DMS153 treated with DMSO at 0.1 percent for 48 hours (cell line): Measurements from ENCODE around the gene ICAM1.
"Not testable (repeated sequence)": the region's sequence is repeated elsewhere in the genome, so short reads cannot be mapped to it uniquely, and the experiment has no call there.

Source experiments
- DNase-seq: peaks from one replicate; lab custom pipeline; 2025; ENCODE audit not compliant: unreplicated experiment; lab: John Stamatoyannopoulos, UW

Gene ICAM1

GRCh38 chr19:10241826-10242449 lies 29.0 kb upstream of the ICAM1 start:
- DNase-seq, result not testable (repeated sequence)

- no peak for DNase-seq
Measured at GRCh38 chr19:10243606-10244005, 27.3 kb upstream of the ICAM1 start.

- DNase-seq, result no peak
Measured at GRCh38 chr19:10245189-10245939, 25.6 kb upstream of the ICAM1 start.

GRCh38 chr19:10246511-10246910 lies 24.4 kb upstream of the ICAM1 start:
- DNase-seq, result no peak

GRCh38 chr19:10251792-10252694 lies 18.9 kb upstream of the ICAM1 start, which contains the start of gene MRPL4:
Gene MRPL4, plus strand, starts transcription at chr19:10252214. Its CDS starts 40 bp downstream, at chr19:10252254.
- DNase-seq, result peak; percentile 96

- DNase-seq, result no peak
Measured at GRCh38 chr19:10252707-10253106, 18.2 kb upstream of the ICAM1 start.

- no peak for DNase-seq
Measured at GRCh38 chr19:10254244-10254643, 16.7 kb upstream of the ICAM1 start.

GRCh38 chr19:10255358-10255757 lies 15.6 kb upstream of the ICAM1 start:
- no peak for DNase-seq

GRCh38 chr19:10256551-10256950 lies 14.4 kb upstream of the ICAM1 start:
- no peak for DNase-seq

- DNase-seq, result no peak
Measured at GRCh38 chr19:10256970-10257615, 13.8 kb upstream of the ICAM1 start.

- DNase-seq, result no peak
Measured at GRCh38 chr19:10258080-10258710, 12.7 kb upstream of the ICAM1 start.

GRCh38 chr19:10259162-10259905 lies 11.6 kb upstream of the ICAM1 start:
- DNase-seq, result no peak

- DNase-seq, result no peak
Measured at GRCh38 chr19:10260141-10260584, 10.8 kb upstream of the ICAM1 start.

- DNase-seq, result no peak
Measured at GRCh38 chr19:10262771-10263170, 8.1 kb upstream of the ICAM1 start.

- no peak for DNase-seq
Measured at GRCh38 chr19:10266706-10267105, 4.2 kb upstream of the ICAM1 start.

- no peak for DNase-seq
Measured at GRCh38 chr19:10268071-10268470, 2.8 kb upstream of the ICAM1 start.

GRCh38 chr19:10269333-10270179 lies 1.4 kb upstream of the ICAM1 start:
- peak; percentile 35 for DNase-seq

- DNase-seq, result no peak
Measured at GRCh38 chr19:10270180-10270615, 722 bp upstream of the ICAM1 start.

GRCh38 chr19:10271543-10272086 lies 695 bp downstream of the ICAM1 start:
- DNase-seq, result no peak
